ENCODE measurements around the gene WDR33. TPM values are rescaled to one million over a fixed set of nuclear protein-coding genes. Genes with fewer than 3 reads are reported as not detected.

WDR33 gene
- total and polyA plus RNA-seq, 2 of the 13 experiments (the other 11 are each of a cell fraction or from before 2014, with no cell fraction given): 54.9 to 78.2 TPM

- TF ChIP-seq POLR2G (IDR thresholded peaks at IDR 0.05; ENCODE audit: low read depth, low read length) (peak; percentile 54), NFIB (CRISPR knock-in tag; IDR thresholded peaks at IDR 0.05; ENCODE audit: borderline replicate concordance) (no peak), PRDM10 (CRISPR knock-in tag; IDR thresholded peaks at IDR 0.05; ENCODE audit: low read depth) (no peak), HMG20A (CRISPR knock-in tag; IDR thresholded peaks at IDR 0.05; ENCODE audit: borderline replicate concordance) (no peak), RFX5 (IDR thresholded peaks at IDR 0.05; ENCODE audit: low read depth, low read length) (no peak; the same call in 1 of the 2 replicates), SNAPC2 (CRISPR knock-in tag; IDR thresholded peaks at IDR 0.05) (no peak), PPARG (CRISPR knock-in tag; conservative IDR thresholded peaks at IDR 0.05) (no peak), ZNF337 (CRISPR knock-in tag; IDR thresholded peaks at IDR 0.05; ENCODE audit: borderline replicate concordance, low read depth) (peak; percentile 94; the same call in 1 of the 2 replicates), ZNF484 (CRISPR knock-in tag; IDR thresholded peaks at IDR 0.05; ENCODE audit: borderline replicate concordance, low read depth) (no peak), ZFP36L2 (CRISPR knock-in tag; IDR thresholded peaks at IDR 0.05) (no peak), DMAP1 (CRISPR knock-in tag; IDR thresholded peaks at IDR 0.05) (no peak; the same call in 1 of the 2 replicates), SMAD9 (CRISPR knock-in tag; IDR thresholded peaks at IDR 0.05) (0 out of 2 replicates have a peak, but pooled peaks have one; percentile 80)
Measured at GRCh38 chr2:127701651-127702394, 109.1 kb downstream of the WDR33 start (continued).
